Erythroblast (primary cell): ENCODE measurements around the gene CEP170B.

Experiments used
- GATA1 ChIP-seq: IDR thresholded peaks from 2 replicates; pipeline ENCODE4 v1.6.1; 2011; ENCODE audit warnings: low read depth, mild to moderate bottlenecking, control low read depth, low read length, moderate library complexity
- POLR2A ChIP-seq: IDR thresholded peaks from 2 replicates; pipeline ENCODE4 v1.6.1; 2011; ENCODE audit warnings: mild to moderate bottlenecking, low read length

DNA sequence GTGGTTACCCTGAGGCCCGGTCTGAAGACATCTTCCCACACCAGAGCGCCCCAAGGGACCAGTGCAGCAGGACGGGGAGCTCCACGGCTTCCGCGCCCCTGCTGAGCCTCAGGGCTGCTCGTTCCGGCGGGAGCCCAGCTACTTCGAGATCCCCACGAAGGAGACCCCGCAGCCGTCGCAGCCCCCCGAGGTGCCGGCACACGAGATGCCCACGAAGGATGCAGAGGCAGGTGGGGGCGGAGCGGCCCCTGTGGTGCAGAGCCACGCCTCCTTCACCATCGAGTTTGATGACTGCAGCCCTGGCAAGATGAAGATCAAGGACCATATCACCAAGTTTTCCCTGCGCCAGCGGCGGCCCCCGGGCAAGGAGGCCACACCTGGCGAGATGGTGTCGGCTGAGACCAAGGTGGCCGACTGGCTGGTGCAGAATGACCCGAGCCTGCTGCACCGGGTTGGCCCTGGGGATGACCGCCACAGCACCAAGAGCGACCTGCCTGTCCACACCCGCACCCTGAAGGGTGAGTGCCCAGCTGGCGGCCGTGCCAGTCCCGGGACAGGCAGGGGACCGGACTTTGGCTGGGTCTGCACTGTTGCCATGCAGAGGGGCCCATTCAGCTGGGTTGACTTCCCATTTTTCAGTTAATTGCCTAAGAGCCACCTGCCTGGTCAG lies 18.1 kb downstream of the CEP170B start:
- no peak for TF ChIP-seq POLR2A
- TF ChIP-seq GATA1: no peak
